ENCODE results near the gene TDRD12. TPM values are rescaled to one million over a fixed set of nuclear protein-coding genes. Genes with fewer than 3 reads are reported as not detected.

Gene TDRD12
- polyA plus RNA-seq, 3 donors = 0.05 TPM; not detected in 2

- Histone ChIP-seq H3K27ac (ENCODE audit: low read depth in 1 of 2, low read length in 2 of 2) (no peak overlapping the region), H3K79me2 (ENCODE audit: insufficient read depth, low read length) (no peaks in the 10 kb centered on the region), H4K20me1 (ENCODE audit: insufficient read depth, low read length) (no peaks in the 10 kb centered on the region), H3K4me3 (replicated peaks in 1 of 3; ENCODE audit: low read depth in 2 of 3, low read length in 3 of 3) (no peak overlapping the region), H3K27me3 (ENCODE audit: control insufficient read depth in 2 of 2, insufficient read depth in 2 of 2, low read length in 2 of 2) (no peaks in the 10 kb centered on the region), H3K9me3 (replicated peaks in 1 of 2; ENCODE audit: control insufficient read depth in 1 of 2, insufficient read depth in 1 of 2, low read length in 2 of 2) (no peaks in the 10 kb centered on the region), H3K36me3 (replicated peaks in 1 of 2; ENCODE audit: control insufficient read depth in 1 of 2, insufficient read depth in 2 of 2, low read length in 2 of 2) (no peaks in the 10 kb centered on the region), H2AFZ (ENCODE audit: insufficient read depth, low read depth, low read length, poor library complexity, severe bottlenecking) (no peak overlapping the region), H3K4me2 (replicated peaks; ENCODE audit: extremely low read depth, low read length, poor library complexity, severe bottlenecking) (no peak overlapping the region), H3K4me1 (ENCODE audit: control insufficient read depth in 1 of 2, insufficient read depth in 2 of 2, low read length in 2 of 2) (no peaks in the 10 kb centered on the region), H3K9ac (ENCODE audit: insufficient read depth, low read length, poor library complexity, severe bottlenecking) (no peak overlapping the region)
- intact Hi-C loops (cut with micrococcal nuclease) = no loop called here
- Mint-ChIP-seq H3K4me1 (no peaks in the 10 kb centered on the region), H3K36me3 (no peaks in the 10 kb centered on the region), H3K27me3 (ENCODE audit: low read depth in 3 of 3) (peaks cover 2 to 6% (median 2%) of the 10 kb centered on the region in 3 donors), H3K27ac (no peak overlapping the region), H3K9me3 (peaks cover 0 to 2% (median 0%) of the 10 kb centered on the region in 7 donors), H3K4me3 (no peak overlapping the region)
- no peak for TF ChIP-seq CTCF (IDR thresholded peaks at IDR 0.05)
- WGBS (ENCODE audit: insufficient coverage) = 90% methylated on average over 2 of the region's 3 CpGs
- no peak for DNase-seq
Observed at GRCh38 chr19:32872391-32872790, 152.8 kb downstream of the TDRD12 start.

- H3K9me3 Mint-ChIP-seq = peaks cover 0 to 2% (median 0%) of the 10 kb centered on the region in 7 donors
- Histone ChIP-seq H3K36me3 (replicated peaks in 1 of 2; ENCODE audit: control insufficient read depth in 1 of 2, insufficient read depth in 2 of 2, low read length in 2 of 2) (no peaks in the 10 kb centered on the region), H3K9me3 (replicated peaks in 1 of 2; ENCODE audit: control insufficient read depth in 1 of 2, insufficient read depth in 1 of 2, low read length in 2 of 2) (no peaks in the 10 kb centered on the region), H3K9ac (ENCODE audit: insufficient read depth, low read length, poor library complexity, severe bottlenecking) (no peak overlapping the region), H3K27me3 (ENCODE audit: control insufficient read depth in 2 of 2, insufficient read depth in 2 of 2, low read length in 2 of 2) (no peaks in the 10 kb centered on the region), H3K27ac (ENCODE audit: low read depth in 1 of 2, low read length in 2 of 2) (no peak overlapping the region), H3K4me2 (replicated peaks; ENCODE audit: extremely low read depth, low read length, poor library complexity, severe bottlenecking) (no peak overlapping the region), H3K79me2 (ENCODE audit: insufficient read depth, low read length) (no peaks in the 10 kb centered on the region), H3K4me1 (ENCODE audit: control insufficient read depth in 1 of 2, insufficient read depth in 2 of 2, low read length in 2 of 2) (no peaks in the 10 kb centered on the region), H2AFZ (ENCODE audit: insufficient read depth, low read depth, low read length, poor library complexity, severe bottlenecking) (no peak overlapping the region), H4K20me1 (ENCODE audit: insufficient read depth, low read length) (no peaks in the 10 kb centered on the region), H3K4me3 (replicated peaks in 1 of 3; ENCODE audit: low read depth in 2 of 3, low read length in 3 of 3) (no peak overlapping the region)
- H3K27ac Mint-ChIP-seq = no peak overlapping the region
- TF ChIP-seq CTCF (IDR thresholded peaks at IDR 0.05) = no peak
- DNase-seq = no peak
- no peak overlapping the region for H3K4me3 Mint-ChIP-seq
- H3K4me1 Mint-ChIP-seq = no peaks in the 10 kb centered on the region
- WGBS (ENCODE audit: insufficient coverage) = 89% methylated on average over 5 of the region's 18 CpGs
- H3K36me3 Mint-ChIP-seq = peaks cover 0 to 3% of the 10 kb centered on the region in 2 donors
- intact Hi-C loops (cut with micrococcal nuclease) = no loop called here
- H3K27me3 Mint-ChIP-seq (ENCODE audit: low read depth in 3 of 3) = peaks cover 2 to 6% (median 2%) of the 10 kb centered on the region in 3 donors
Observed at GRCh38 chr19:32873247-32873959, 153.8 kb downstream of the TDRD12 start.
